GM12864 (cell line): ENCODE data around the gene MPZ.

Source experiments
- DNase-seq: peaks from one replicate; pipeline ENCODE4 v3.0.0-alpha.2; 2011; ENCODE audit warnings: low read depth
- H3K4me3 ChIP-seq: 2 replicates; pipeline ENCODE4 v1.5.1; 2011; ENCODE audit warnings: mild to moderate bottlenecking, low read depth, low read length, control low read depth
- TF ChIP-seq, protein P1 (sequence below): IDR thresholded peaks from 2 replicates; pipeline ENCODE4 v1.5.1; 2011; ENCODE audit warnings: low read depth, mild to moderate bottlenecking, moderate library complexity, low read length, control low read depth, inconsistent platforms; ENCODE audit errors: missing control alignments

MPZ gene

DNA sequence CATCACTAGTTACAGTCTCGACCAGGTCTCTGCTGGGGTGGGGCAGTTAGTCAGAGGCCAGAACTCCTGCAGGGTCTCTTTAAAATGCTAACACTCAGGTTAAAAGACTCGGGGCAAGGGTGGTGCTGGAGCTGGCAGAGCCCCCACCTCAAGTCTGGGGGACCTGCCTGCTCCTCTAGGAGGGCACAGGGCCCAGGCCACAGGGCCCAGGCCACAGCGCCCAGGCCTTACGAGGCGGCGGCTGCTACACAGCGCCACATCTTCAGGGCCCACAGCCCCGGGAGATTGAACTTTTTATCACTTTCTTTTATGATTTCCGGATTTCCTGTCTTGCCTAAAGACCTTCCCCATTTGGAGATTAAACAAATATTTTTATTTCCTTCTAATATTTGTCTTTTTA lies 10.4 kb downstream of the MPZ start:
- no peak overlapping the region for H3K4me3 ChIP-seq
- DNase-seq: no peak
- TF ChIP-seq, protein P1, sequence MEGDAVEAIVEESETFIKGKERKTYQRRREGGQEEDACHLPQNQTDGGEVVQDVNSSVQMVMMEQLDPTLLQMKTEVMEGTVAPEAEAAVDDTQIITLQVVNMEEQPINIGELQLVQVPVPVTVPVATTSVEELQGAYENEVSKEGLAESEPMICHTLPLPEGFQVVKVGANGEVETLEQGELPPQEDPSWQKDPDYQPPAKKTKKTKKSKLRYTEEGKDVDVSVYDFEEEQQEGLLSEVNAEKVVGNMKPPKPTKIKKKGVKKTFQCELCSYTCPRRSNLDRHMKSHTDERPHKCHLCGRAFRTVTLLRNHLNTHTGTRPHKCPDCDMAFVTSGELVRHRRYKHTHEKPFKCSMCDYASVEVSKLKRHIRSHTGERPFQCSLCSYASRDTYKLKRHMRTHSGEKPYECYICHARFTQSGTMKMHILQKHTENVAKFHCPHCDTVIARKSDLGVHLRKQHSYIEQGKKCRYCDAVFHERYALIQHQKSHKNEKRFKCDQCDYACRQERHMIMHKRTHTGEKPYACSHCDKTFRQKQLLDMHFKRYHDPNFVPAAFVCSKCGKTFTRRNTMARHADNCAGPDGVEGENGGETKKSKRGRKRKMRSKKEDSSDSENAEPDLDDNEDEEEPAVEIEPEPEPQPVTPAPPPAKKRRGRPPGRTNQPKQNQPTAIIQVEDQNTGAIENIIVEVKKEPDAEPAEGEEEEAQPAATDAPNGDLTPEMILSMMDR: no peak

DNA sequence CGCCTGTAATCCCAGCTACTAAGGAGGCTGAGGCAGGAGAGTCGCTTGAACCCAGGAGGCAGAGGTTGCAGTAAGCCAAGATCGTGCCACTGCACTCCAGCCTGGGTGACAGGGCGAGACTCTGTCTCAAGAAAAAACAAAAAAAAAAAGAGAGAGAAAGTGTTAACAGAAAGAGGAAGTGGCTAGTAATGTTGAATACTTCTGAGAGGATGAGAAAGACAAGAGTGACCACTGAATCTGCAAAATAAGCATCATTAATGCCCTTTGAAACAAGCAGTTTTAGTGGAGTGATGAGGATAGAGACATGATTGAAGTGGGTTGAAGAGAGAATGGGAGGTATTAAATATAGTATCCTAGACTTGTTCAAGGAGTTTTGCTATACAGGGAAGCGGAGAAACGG lies 11.7 kb downstream of the MPZ start:
- peak; percentile 15 for DNase-seq
- TF ChIP-seq, protein P1: no peak

DNA sequence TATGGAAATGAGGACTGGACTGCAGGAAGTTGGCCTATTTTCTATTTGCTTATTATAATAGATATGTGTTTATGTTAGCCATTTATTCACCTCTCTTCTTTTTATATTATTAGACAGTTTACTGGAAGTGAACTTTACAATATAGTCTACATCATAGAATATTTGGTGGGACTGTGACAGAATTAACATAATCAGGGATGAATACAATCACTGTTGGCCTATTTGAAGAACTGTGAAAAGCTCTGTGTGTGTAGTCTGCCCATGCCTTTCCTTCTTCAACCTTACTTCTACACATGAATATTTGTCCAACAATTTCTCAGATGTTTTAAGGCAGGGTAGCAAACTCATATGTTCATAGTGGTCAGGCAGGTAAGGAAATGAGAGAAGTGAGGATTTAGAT lies 12.4 kb downstream of the MPZ start:
- no peak overlapping the region for H3K4me3 ChIP-seq

More for the DNA sequence above, 11.7 kb downstream of the MPZ start:
- H3K4me3 ChIP-seq: no peak overlapping the region

DNA sequence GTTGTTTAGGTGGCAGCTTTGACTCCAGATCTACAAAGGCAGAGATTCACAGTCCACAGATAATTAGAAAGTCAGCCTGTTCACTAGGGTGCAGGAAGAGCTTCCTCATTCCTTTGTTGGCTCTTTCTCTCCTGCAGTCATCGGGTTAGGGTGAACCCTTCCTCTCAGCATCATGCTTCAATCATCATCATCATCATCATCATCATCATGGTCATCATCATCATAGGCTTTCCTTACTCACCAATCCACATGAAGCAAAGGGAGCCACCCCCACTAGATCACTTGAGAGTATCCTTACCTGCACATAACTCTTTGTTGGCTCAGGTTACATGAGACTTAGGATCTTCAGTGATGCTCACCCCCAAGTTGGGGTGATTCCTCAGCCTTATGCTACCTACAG lies 19.0 kb downstream of the MPZ start:
- no peak overlapping the region for H3K4me3 ChIP-seq
- DNase-seq: no peak
- TF ChIP-seq, protein P1: no peak

More for the DNA sequence above, 12.4 kb downstream of the MPZ start:
- TF ChIP-seq, protein P1: no peak
- no peak for DNase-seq

DNA sequence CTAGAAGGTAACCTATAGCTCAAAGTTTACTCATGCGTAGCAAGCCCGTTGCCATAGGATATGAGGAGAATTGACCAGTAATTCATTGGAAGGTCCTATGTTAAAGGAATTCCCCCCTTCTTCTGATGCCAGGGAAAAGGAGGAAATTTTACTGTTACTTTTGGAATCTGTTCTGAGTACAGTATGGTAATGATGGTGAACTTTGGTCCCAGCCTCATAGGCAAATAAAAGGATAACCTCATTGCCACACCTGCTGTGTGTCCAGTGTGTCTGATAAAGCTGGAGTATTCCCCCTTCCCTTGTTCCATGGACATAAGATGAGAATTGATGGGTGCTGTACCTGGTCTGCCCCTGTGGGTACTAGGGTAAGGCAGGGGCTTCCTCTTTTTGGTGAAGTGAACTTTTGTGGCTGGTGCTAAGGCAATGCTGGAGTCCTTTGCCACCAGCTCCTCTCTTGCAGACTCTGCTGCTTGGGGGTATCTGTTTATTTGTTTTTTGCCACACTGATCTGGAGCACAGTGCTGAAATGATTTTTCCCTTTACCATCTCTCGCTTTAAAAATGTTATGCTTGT lies 22.2 kb downstream of the MPZ start:
- DNase-seq: no peak
- TF ChIP-seq, protein P1: no peak
- no peak overlapping the region for H3K4me3 ChIP-seq

DNA sequence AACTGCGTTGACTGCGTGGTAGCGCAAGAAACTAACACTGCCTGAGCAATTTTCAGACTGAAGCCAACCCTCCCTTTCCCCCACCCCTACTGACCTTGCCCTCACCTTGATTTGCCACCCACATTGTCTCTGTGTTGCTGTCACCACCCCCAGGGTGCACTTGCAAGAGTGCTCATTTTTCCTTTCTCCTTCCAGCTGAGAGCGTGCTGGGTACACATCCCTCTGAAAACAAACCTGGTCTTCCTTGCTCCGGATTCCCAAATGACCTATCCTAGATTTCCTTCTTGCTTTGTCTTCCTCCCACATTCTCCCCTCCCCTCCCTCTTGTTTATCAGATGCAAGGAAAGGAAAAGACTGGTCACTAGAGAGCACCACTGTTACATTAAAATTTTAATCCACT lies 24.2 kb downstream of the MPZ start:
- DNase-seq: no peak
- TF ChIP-seq, protein P1: no peak
- no peak overlapping the region for H3K4me3 ChIP-seq

DNA sequence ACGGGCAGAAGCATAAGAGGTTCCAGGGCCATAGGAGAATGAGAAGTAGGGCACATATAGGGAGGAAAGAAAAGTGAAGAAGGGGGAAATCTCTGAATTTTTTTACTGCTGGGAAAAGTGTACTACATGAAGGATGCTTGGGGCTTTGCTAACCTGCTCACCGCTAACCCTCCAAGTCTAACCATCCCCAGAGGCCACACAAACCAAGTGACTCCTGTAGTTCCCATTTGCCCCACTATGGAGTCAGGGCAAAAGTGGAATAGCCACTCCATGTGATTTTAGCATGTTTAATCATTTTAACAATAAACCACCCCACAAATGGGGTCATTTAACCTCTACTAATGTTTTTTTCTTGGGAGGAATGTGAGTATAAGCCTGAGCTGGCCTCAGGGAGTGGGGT lies 24.7 kb downstream of the MPZ start:
- no peak for DNase-seq
- H3K4me3 ChIP-seq: no peak overlapping the region
- TF ChIP-seq, protein P1: no peak
